K562 (cell line): ENCODE results near the gene TP53I3. TPM values are rescaled to one million over a fixed set of nuclear protein-coding genes. Genes with fewer than 3 reads are reported as not detected.
A peak's percentile ranks its signal among the peaks of the same experiment; 100 is the strongest.

Experiments used
- C11orf30 ChIP-seq: fragments of 450-650 bp; IDR thresholded peaks from 2 replicates; pipeline ENCODE4 v1.6.1; 2016; ENCODE audit warnings: low read depth, mild to moderate bottlenecking
- CHD2 ChIP-seq: IDR thresholded peaks from 2 replicates; pipeline ENCODE4 v1.6.1; 2011; ENCODE audit warnings: low read depth, low read length
- MAFG ChIP-seq: fragments of 450-650 bp; conservative IDR thresholded peaks from 2 replicates; pipeline ENCODE4 v1.6.1; 2016; ENCODE audit warnings: missing genetic modification characterization, missing compliant biosample characterization
- MEF2D ChIP-seq: conservative IDR thresholded peaks from 2 replicates; pipeline ENCODE4 v1.6.1; 2016; ENCODE audit warnings: low read depth, missing genetic modification characterization, missing compliant biosample characterization
- POLR2H ChIP-seq: IDR thresholded peaks from 2 replicates; pipeline ENCODE4 v1.6.1; 2016; ENCODE audit warnings: missing genetic modification characterization, low read depth, mild to moderate bottlenecking, control low read depth, missing compliant biosample characterization, moderate library complexity
- SMARCA4 ChIP-seq: fragments of 450-650 bp; IDR thresholded peaks from 2 replicates; pipeline ENCODE4 v1.6.1; 2016
- SMARCB1 ChIP-seq: IDR thresholded peaks from 2 replicates; pipeline ENCODE4 v1.6.1; 2011; ENCODE audit warnings: improper control_type of control experiment, low read depth; ENCODE audit not compliant: insufficient read length
- ZBTB8A ChIP-seq: fragments of 450-650 bp; IDR thresholded peaks from 2 replicates; pipeline ENCODE4 v1.6.1; 2018; ENCODE audit warnings: mild to moderate bottlenecking, moderate library complexity; ENCODE audit not compliant: partially characterized antibody
- ZNF764 ChIP-seq: fragments of 250-450 bp; sonication (Bioruptor Pico); IDR thresholded peaks from 2 replicates; pipeline ENCODE4 v1.4.0; 2020; ENCODE audit warnings: low read depth, mild to moderate bottlenecking, moderate library complexity
- polyA plus RNA-seq, 8 experiments: library from polyadenylated mRNA; depleted of rRNA in 4 of 8; stranded (reverse) in 5 of 8; unstranded in 3 of 8; fragments of >200 nt; fragmentation: Nextera tagmentation in 2 of 8; fragmentation: Illumina TruSeq in 1 of 8; extraction: Ambion mirVana in 2 of 8; extraction: Trizol in 1 of 8; gene quantifications; 2 replicates each; pipeline versions ENCODE4 v1.2.1 to v1.2.3, GENCODE V29; 2011 to 2014; ENCODE audit warnings: inconsistent platforms in 1 of 8, missing spikeins in 1 of 8
- total RNA-seq, 7 experiments: library from RNA; depleted of rRNA in 6 of 7; stranded (reverse); fragments of >200 nt in 6 of 7; fragmentation: Illumina TruSeq in 2 of 7; extraction: Trizol in 2 of 7; gene quantifications; 2 replicates each; pipeline versions ENCODE4 v1.2.1 to v1.2.3, GENCODE V29; 2011 to 2021; ENCODE audit warnings: low replicate concordance in 1 of 7
- TF ChIP-seq, protein P1 (sequence below): fragments of 250-450 bp; sonication (Bioruptor Pico); IDR thresholded peaks from 2 replicates; pipeline ENCODE4 v1.4.0; 2020; ENCODE audit warnings: borderline replicate concordance
- TF ChIP-seq, protein P2 (sequence below), 3 experiments: IDR thresholded peaks in 2 of 3; conservative IDR thresholded peaks in 1 of 3; 2 replicates each; pipeline ENCODE4 v1.5.1; 2011 to 2012; ENCODE audit warnings: low read length in 3 of 3, mild to moderate bottlenecking in 3 of 3, control low read depth in 2 of 3, improper control_type of control experiment in 1 of 3, inconsistent platforms in 1 of 3, low read depth in 1 of 3, mixed read lengths in 1 of 3, moderate library complexity in 1 of 3; ENCODE audit not compliant: insufficient read depth in 2 of 3
- TF ChIP-seq, protein P3 (sequence below), 2 experiments: fragments of 450-650 bp in 1 of 2; sonication (generic) in 1 of 2; formaldehyde crosslinking in 1 of 2; IDR thresholded peaks; 2 replicates each; pipeline versions ENCODE4 v1.7.1 to v1.9.0; 2016 to 2022; ENCODE audit warnings: inconsistent platforms in 1 of 2, mild to moderate bottlenecking in 1 of 2, missing genetic modification reagents in 1 of 2

The TP53I3 gene
- total and polyA plus RNA-seq, 9 of the 15 experiments (the other 6 are each of a cell fraction or from before 2014, with no cell fraction given), result 0.65 to 9.5 (median 5.6) TPM

DNA sequence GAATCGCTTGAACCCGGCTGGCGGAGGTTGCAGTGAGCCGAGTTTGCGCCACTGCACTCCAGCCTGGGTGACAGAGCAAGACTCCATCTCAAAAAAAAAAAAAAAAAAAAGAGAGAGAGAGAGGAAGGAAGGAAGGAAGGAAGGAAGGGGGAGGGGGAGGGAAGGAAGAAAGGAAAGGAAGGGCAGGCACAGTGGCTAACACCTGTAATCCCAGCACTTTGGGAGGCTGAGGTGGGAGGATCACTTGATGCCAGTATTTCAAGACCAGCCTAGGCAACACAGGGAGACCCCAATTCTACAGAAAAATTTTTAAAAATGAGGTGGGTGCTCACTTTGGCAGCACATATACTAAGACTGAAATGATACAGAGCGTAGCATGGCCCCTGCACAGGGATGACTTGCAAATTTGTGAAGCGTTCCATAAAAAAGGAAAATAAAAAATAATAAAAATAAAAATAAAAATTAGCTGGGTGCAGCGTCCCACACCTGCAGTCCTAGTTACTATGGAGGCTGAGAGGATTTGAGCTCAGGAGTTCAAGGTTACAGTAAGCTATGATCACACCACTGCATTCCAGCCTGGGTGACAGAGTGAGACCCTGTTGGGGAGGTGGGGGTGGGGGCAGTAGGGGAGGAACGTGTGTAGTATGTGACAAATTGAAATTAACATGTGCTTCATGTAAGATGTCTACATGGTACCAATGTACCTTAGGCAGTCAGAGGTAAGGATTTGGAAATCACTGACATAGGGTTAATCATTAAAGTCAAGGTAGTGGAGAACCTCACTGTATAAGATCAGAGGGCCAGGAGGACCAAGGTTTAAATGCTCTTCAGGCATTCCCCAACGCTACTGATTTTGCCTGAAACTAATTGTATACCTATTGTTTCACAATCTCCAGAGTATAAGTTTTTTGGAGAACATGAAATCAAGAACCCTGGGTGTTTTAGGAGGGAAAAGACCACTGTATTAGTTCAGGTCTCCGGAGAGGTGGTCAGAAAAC lies 38.8 kb downstream of the TP53I3 start (continued):
- TF ChIP-seq SMARCA4 (no peak), ZBTB8A (no peak), SMARCB1 (no peak), MAFG (tag) (peak; percentile 88), CHD2 (no peak), ZNF764 (CRISPR knock-in tag) (no peak), C11orf30 (peak; percentile 76), MEF2D (tag) (no peak), POLR2H (tag) (no peak)
- TF ChIP-seq, protein P1, sequence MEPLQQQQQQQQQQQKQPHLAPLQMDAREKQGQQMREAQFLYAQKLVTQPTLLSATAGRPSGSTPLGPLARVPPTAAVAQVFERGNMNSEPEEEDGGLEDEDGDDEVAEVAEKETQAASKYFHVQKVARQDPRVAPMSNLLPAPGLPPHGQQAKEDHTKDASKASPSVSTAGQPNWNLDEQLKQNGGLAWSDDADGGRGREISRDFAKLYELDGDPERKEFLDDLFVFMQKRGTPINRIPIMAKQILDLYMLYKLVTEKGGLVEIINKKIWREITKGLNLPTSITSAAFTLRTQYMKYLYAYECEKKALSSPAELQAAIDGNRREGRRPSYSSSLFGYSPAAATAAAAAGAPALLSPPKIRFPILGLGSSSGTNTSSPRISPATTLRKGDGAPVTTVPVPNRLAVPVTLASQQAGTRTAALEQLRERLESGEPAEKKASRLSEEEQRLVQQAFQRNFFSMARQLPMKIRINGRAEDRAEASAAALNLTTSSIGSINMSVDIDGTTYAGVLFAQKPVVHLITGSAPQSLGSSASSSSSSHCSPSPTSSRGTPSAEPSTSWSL, result no peak
- TF ChIP-seq, protein P2, sequence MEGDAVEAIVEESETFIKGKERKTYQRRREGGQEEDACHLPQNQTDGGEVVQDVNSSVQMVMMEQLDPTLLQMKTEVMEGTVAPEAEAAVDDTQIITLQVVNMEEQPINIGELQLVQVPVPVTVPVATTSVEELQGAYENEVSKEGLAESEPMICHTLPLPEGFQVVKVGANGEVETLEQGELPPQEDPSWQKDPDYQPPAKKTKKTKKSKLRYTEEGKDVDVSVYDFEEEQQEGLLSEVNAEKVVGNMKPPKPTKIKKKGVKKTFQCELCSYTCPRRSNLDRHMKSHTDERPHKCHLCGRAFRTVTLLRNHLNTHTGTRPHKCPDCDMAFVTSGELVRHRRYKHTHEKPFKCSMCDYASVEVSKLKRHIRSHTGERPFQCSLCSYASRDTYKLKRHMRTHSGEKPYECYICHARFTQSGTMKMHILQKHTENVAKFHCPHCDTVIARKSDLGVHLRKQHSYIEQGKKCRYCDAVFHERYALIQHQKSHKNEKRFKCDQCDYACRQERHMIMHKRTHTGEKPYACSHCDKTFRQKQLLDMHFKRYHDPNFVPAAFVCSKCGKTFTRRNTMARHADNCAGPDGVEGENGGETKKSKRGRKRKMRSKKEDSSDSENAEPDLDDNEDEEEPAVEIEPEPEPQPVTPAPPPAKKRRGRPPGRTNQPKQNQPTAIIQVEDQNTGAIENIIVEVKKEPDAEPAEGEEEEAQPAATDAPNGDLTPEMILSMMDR (IDR thresholded peaks at IDR 0.05 in 2 of 3, conservative IDR thresholded peaks at IDR 0.05 in 1 of 3; ENCODE audit: insufficient read depth in 2 of 3, low read depth in 1 of 3, low read length in 3 of 3), result no peak
- TF ChIP-seq, protein P3, sequence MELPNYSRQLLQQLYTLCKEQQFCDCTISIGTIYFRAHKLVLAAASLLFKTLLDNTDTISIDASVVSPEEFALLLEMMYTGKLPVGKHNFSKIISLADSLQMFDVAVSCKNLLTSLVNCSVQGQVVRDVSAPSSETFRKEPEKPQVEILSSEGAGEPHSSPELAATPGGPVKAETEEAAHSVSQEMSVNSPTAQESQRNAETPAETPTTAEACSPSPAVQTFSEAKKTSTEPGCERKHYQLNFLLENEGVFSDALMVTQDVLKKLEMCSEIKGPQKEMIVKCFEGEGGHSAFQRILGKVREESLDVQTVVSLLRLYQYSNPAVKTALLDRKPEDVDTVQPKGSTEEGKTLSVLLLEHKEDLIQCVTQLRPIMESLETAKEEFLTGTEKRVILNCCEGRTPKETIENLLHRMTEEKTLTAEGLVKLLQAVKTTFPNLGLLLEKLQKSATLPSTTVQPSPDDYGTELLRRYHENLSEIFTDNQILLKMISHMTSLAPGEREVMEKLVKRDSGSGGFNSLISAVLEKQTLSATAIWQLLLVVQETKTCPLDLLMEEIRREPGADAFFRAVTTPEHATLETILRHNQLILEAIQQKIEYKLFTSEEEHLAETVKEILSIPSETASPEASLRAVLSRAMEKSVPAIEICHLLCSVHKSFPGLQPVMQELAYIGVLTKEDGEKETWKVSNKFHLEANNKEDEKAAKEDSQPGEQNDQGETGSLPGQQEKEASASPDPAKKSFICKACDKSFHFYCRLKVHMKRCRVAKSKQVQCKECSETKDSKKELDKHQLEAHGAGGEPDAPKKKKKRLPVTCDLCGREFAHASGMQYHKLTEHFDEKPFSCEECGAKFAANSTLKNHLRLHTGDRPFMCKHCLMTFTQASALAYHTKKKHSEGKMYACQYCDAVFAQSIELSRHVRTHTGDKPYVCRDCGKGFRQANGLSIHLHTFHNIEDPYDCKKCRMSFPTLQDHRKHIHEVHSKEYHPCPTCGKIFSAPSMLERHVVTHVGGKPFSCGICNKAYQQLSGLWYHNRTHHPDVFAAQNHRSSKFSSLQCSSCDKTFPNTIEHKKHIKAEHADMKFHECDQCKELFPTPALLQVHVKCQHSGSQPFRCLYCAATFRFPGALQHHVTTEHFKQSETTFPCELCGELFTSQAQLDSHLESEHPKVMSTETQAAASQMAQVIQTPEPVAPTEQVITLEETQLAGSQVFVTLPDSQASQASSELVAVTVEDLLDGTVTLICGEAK (IDR thresholded peaks at IDR 0.05), result no peak
- TF ChIP-seq, protein P3 (CRISPR knock-in tag; IDR thresholded peaks at IDR 0.05), result no peak
